K562 (cell line): Measurements from ENCODE around the gene RING1. TPM values are rescaled to one million over a fixed set of nuclear protein-coding genes. Genes with fewer than 3 reads are reported as not detected.

Source experiments
- ATAC-seq: fragments of 200-7000 bp; cut with Tn5 transposase; 3 replicates; pipeline ENCODE4 v1.9.1; 2020; ENCODE audit warnings: moderate library complexity
- BruUV-seq: library from RNA; stranded (reverse); fragments of 400-500 nt; replicated peaks from 2 replicates; lab custom pipeline; 2021; lab: Mats Ljungman, UMichigan
- CTCF ChIA-PET: fragments of 300-600 bp; formaldehyde crosslinking; extraction: SDS; loops from one replicate; lab custom pipeline; 2021; ENCODE audit warnings: low intra/inter-chr PET ratio; lab: Yijun Ruan, JAX
- POLR2A ChIA-PET: fragments of 300-600, 350-650 bp; sonication (Branson Sonifier 250); formaldehyde crosslinking; extraction: SDS; loops from one replicate; lab custom pipeline; 2021; ENCODE audit warnings: antibody characterized with exemption, inconsistent platforms; lab: Yijun Ruan, JAX
- DNase-seq, 4 experiments: peaks; one replicate each; pipeline versions ENCODE4 v3.0.0 to v3.0.0-alpha.2; 2011 to 2018; ENCODE audit warnings: low spot score in 3 of 4, mixed read lengths in 3 of 4; ENCODE audit errors: extremely low read depth in 1 of 4
- FAIRE-seq: peaks from 2 replicates; lab custom pipeline; 2011; peaks lifted over from hg19 to GRCh38; lab: Jason Lieb, UNC
- H2AFZ ChIP-seq: 2 replicates; pipeline ENCODE4 v1.6.0; 2011; ENCODE audit warnings: low read depth, low read length, control low read depth, inconsistent platforms
- H3K27ac ChIP-seq: fragments of 200-600 bp; 3 replicates; pipeline ENCODE4 v1.8.0; 2011; ENCODE audit warnings: low read depth, mild to moderate bottlenecking, control low read depth, inconsistent platforms, low read length, moderate library complexity, mixed read lengths; ENCODE audit errors: extremely low read depth
- H3K27me3 ChIP-seq, 2 experiments: fragments of 300-600 bp in 1 of 2; 2 replicates in 1 of 2; 3 replicates in 1 of 2; pipeline versions ENCODE4 v1.6.0 to v1.8.0; 2011; ENCODE audit warnings: inconsistent platforms in 2 of 2, low read length in 2 of 2, mild to moderate bottlenecking in 1 of 2, mixed read lengths in 1 of 2, moderate library complexity in 1 of 2; ENCODE audit not compliant: control insufficient read depth in 2 of 2, insufficient read depth in 2 of 2
- H3K36me3 ChIP-seq: fragments of 300-600 bp; 3 replicates; pipeline ENCODE4 v1.8.0; 2011; ENCODE audit warnings: mild to moderate bottlenecking, low read length, inconsistent platforms; ENCODE audit not compliant: control insufficient read depth, insufficient read depth
- H3K4me1 ChIP-seq, 2 experiments: fragments of 200-600 bp in 1 of 2; replicated peaks in 1 of 2; 2 replicates in 1 of 2; 3 replicates in 1 of 2; pipeline versions ENCODE4 v1.5.1 to v1.8.0; 2011; ENCODE audit warnings: inconsistent platforms in 2 of 2, low read length in 2 of 2, mild to moderate bottlenecking in 1 of 2, mixed read lengths in 1 of 2, moderate library complexity in 1 of 2; ENCODE audit not compliant: control insufficient read depth in 2 of 2, insufficient read depth in 2 of 2
- H3K4me2 ChIP-seq: 2 replicates; pipeline ENCODE4 v1.6.1; 2011; ENCODE audit warnings: low read length, control low read depth, inconsistent platforms, mixed read lengths; ENCODE audit not compliant: insufficient read depth
- H3K4me3 ChIP-seq: fragments of 200-600 bp; sonication (generic), shearing (Covaris generic); 2 replicates; pipeline ENCODE4 v1.5.1; 2016; ENCODE audit warnings: control low read depth, inconsistent platforms
- H3K79me2 ChIP-seq: fragments of 200-600 bp; 3 replicates; pipeline ENCODE4 v1.8.0; 2011; ENCODE audit warnings: low read length, inconsistent platforms; ENCODE audit not compliant: control insufficient read depth, insufficient read depth
- H3K9ac ChIP-seq, 2 experiments: 2 replicates each; pipeline versions ENCODE4 v1.6.0 to v1.6.1; 2011; ENCODE audit warnings: low read depth in 2 of 2, low read length in 2 of 2, control low read depth in 1 of 2, inconsistent platforms in 1 of 2, mild to moderate bottlenecking in 1 of 2, mixed read lengths in 1 of 2; ENCODE audit not compliant: insufficient read depth in 1 of 2
- H3K9me1 ChIP-seq: one replicate; pipeline ENCODE4 v1.6.0; 2011; ENCODE audit warnings: inconsistent platforms, mild to moderate bottlenecking, low read length, moderate library complexity; ENCODE audit not compliant: control insufficient read depth, insufficient read depth
- H3K9me3 ChIP-seq: replicated peaks from 2 replicates; pipeline ENCODE4 v1.5.1; 2011; ENCODE audit warnings: low read depth, low read length, inconsistent platforms; ENCODE audit not compliant: control insufficient read depth, insufficient read depth
- H4K20me1 ChIP-seq: replicated peaks from 2 replicates; pipeline ENCODE4 v1.6.1; 2011; ENCODE audit warnings: low read length, inconsistent platforms, mixed read lengths; ENCODE audit not compliant: control insufficient read depth, insufficient read depth
- CREBBP ChIP-seq: IDR thresholded peaks from one replicate; pipeline ENCODE4 v1.6.1; 2012; ENCODE audit warnings: low read depth, mild to moderate bottlenecking, control low read depth, inconsistent platforms, low read length
- DEAF1 ChIP-seq: fragments of 450-650 bp; formaldehyde crosslinking; IDR thresholded peaks from 2 replicates; pipeline ENCODE4 v1.4.0; 2020; ENCODE audit warnings: mild to moderate bottlenecking, moderate library complexity
- ELF4 ChIP-seq: fragments of 450-650 bp; formaldehyde crosslinking; IDR thresholded peaks from 2 replicates; pipeline ENCODE4 v1.4.0; 2022; ENCODE audit warnings: missing genetic modification characterization
- ETV6 ChIP-seq, 3 experiments: fragments of 150-350 bp in 1 of 3; sonication (generic) in 1 of 3; formaldehyde crosslinking in 1 of 3; IDR thresholded peaks; 2 replicates each; pipeline versions ENCODE4 v1.6.1 to v1.8.0; 2014 to 2022; ENCODE audit warnings: borderline replicate concordance in 2 of 3, low read depth in 2 of 3, antibody characterized with exemption in 1 of 3, low read length in 1 of 3, mild to moderate bottlenecking in 1 of 3, missing genetic modification reagents in 1 of 3
- FOSL1 ChIP-seq: fragments of 200-800 bp; sonication (Bioruptor generic); conservative IDR thresholded peaks from 2 replicates; pipeline ENCODE4 v1.6.1; 2016; ENCODE audit warnings: missing genetic modification characterization, missing compliant biosample characterization
- GABPB2 ChIP-seq: fragments of 250-450 bp; sonication (Bioruptor Pico); conservative IDR thresholded peaks from 2 replicates; pipeline ENCODE4 v1.5.1; 2021; ENCODE audit warnings: mild to moderate bottlenecking
- GTF2A2 ChIP-seq: IDR thresholded peaks from 2 replicates; pipeline ENCODE4 v1.6.1; 2016; ENCODE audit warnings: mild to moderate bottlenecking, missing genetic modification characterization, missing compliant biosample characterization
- NCOA2 ChIP-seq, 2 experiments: fragments of 450-650 bp; IDR thresholded peaks; 2 replicates each; pipeline ENCODE4 v1.6.1; 2018; ENCODE audit warnings: mild to moderate bottlenecking in 2 of 2, moderate library complexity in 1 of 2; ENCODE audit not compliant: partially characterized antibody in 2 of 2
- POLR2H ChIP-seq: IDR thresholded peaks from 2 replicates; pipeline ENCODE4 v1.6.1; 2016; ENCODE audit warnings: missing genetic modification characterization, low read depth, mild to moderate bottlenecking, control low read depth, missing compliant biosample characterization, moderate library complexity
- RNF2 ChIP-seq: sonication (generic); IDR thresholded peaks from 2 replicates; pipeline ENCODE4 v1.6.1; 2016
- TEAD4 ChIP-seq, 2 experiments: sonication (generic) in 1 of 2; formaldehyde crosslinking in 1 of 2; IDR thresholded peaks; 2 replicates each; pipeline versions ENCODE4 v1.6.1 to v1.8.0; 2012 to 2022; ENCODE audit warnings: borderline replicate concordance in 1 of 2, inconsistent platforms in 1 of 2, low read length in 1 of 2, mild to moderate bottlenecking in 1 of 2, missing genetic modification reagents in 1 of 2
- ZNF146 ChIP-seq: IDR thresholded peaks from one replicate; pipeline ENCODE4 v1.6.1; 2018; ENCODE audit warnings: missing compliant biosample characterization; ENCODE audit not compliant: unreplicated experiment
- ZNF407 ChIP-seq: fragments of 450-650 bp; IDR thresholded peaks from 2 replicates; pipeline ENCODE4 v1.6.1; 2016; ENCODE audit warnings: low read depth
- WGBS: fragments of 100-300 bp; shearing (Covaris generic); methylation state at CpG from one replicate; pipeline ENCODE4 v1.1.6; 2016; ENCODE audit warnings: low coverage, mixed read lengths; ENCODE audit not compliant: insufficient coverage; ENCODE audit errors: missing lambda C conversion rate; 5-methylcytosine and 5-hydroxymethylcytosine counted together
- in situ Hi-C: fragments of 300-500 bp; cut with MboI; formaldehyde crosslinking; loops from 4 replicates; pipeline ENCODE4 v1.15.0; 2018; ENCODE audit warnings: inconsistent platforms, mixed read lengths
- intact Hi-C: fragments of 100-400 bp; cut with micrococcal nuclease; formaldehyde crosslinking; loops from 2 replicates; pipeline ENCODE4 v1.14.2; 2022
- polyA plus RNA-seq, 8 experiments: library from polyadenylated mRNA; depleted of rRNA in 4 of 8; stranded (reverse) in 5 of 8; unstranded in 3 of 8; fragments of >200 nt; fragmentation: Nextera tagmentation in 2 of 8; fragmentation: Illumina TruSeq in 1 of 8; extraction: Ambion mirVana in 2 of 8; extraction: Trizol in 1 of 8; gene quantifications; 2 replicates each; pipeline versions ENCODE4 v1.2.1 to v1.2.3, GENCODE V29; 2011 to 2014; ENCODE audit warnings: inconsistent platforms in 1 of 8, missing spikeins in 1 of 8
- total RNA-seq, 7 experiments: library from RNA; depleted of rRNA in 6 of 7; stranded (reverse); fragments of >200 nt in 6 of 7; fragmentation: Illumina TruSeq in 2 of 7; extraction: Trizol in 2 of 7; gene quantifications; 2 replicates each; pipeline versions ENCODE4 v1.2.1 to v1.2.3, GENCODE V29; 2011 to 2021; ENCODE audit warnings: low replicate concordance in 1 of 7

RING1 gene
- total and polyA plus RNA-seq, 9 of the 15 experiments (the other 6 are each of a cell fraction or from before 2014, with no cell fraction given) = 4.2 to 59.1 (median 36.9) TPM

DNA sequence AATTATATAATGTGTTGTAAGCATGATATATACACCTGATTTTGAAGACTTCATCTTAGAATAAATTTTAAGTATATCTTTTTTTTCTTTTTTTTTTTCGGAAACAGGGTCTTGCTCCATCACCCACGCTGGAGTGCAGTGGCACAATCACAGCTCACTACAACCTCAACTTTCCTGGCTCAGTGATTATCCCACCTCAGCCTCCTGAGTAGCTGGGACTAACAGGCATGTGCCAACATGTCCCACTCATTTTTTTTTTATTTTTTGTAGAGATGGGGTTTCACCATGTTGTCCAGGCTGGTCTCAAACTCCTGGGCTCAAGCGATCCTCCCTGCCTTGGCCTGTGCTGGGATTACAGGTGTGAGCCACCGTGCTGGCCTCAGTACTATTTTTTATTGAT is 46.3 kb downstream of the RING1 start:
- POLR2A ChIA-PET = interaction anchor here (0.7 to 1.4 kb wide), 3 partner anchors 11 to 17 kb away, joined by 3 to 7 read pairs (median 5); partner anchors contain the start of genes RPS18 and VPS52
- CTCF ChIA-PET = no interaction called here
- TF ChIP-seq POLR2H (no peak), DEAF1 (no peak), NCOA2 (IDR thresholded peaks at IDR 0.05; ENCODE audit: partially characterized antibody in 2 of 2) (no peak), TEAD4 (IDR thresholded peaks at IDR 0.05; ENCODE audit: low read length) (no peak), TEAD4 (CRISPR knock-in tag; IDR thresholded peaks at IDR 0.05; ENCODE audit: borderline replicate concordance) (no peak), CREBBP (no peak), ZNF146 (CRISPR knock-in tag) (no peak), GTF2A2 (tag) (no peak), ELF4 (CRISPR knock-in tag) (no peak), FOSL1 (no peak), ZNF407 (no peak), GABPB2 (no peak), RNF2 (no peak), ETV6 (IDR thresholded peaks at IDR 0.05; ENCODE audit: borderline replicate concordance in 1 of 2, low read depth in 2 of 2, low read length in 1 of 2) (no peak), ETV6 (CRISPR knock-in tag; IDR thresholded peaks at IDR 0.05; ENCODE audit: borderline replicate concordance) (no peak)

More for the DNA sequence above, 46.3 kb downstream of the RING1 start:
- Histone ChIP-seq H3K9me1 (no peaks in the 10 kb centered on the region), H3K4me3 (no peak overlapping the region), H3K9me3 (no peaks in the 10 kb centered on the region), H3K79me2 (no peaks in the 10 kb centered on the region), H3K27ac (no peak overlapping the region), H2AFZ (no peak overlapping the region), H3K36me3 (peaks cover 37% of the 10 kb centered on the region), H3K9ac (no peak overlapping the region), H4K20me1 (no peaks in the 10 kb centered on the region), H3K4me1 (peaks cover 11 to 15% of the 10 kb centered on the region in 2 experiments; a peak in 4 of 5 replicates), H3K4me2 (no peak overlapping the region), H3K27me3 (no peaks in the 10 kb centered on the region)
- FAIRE-seq = no peak
- DNase-seq = no peak
- no peak for ATAC-seq
- in situ Hi-C loops (no loop called here), intact Hi-C loops (no loop called here)
- no TSS peak for BruUV-seq
- WGBS = 86% methylated on average over 4 of the region's 4 CpGs
